Naive B cell (primary cell): ENCODE measurements around the gene INPP5D. TPM values are rescaled to one million over a fixed set of nuclear protein-coding genes. Genes with fewer than 3 reads are reported as not detected.

ENCODE experiments used
- ATAC-seq, 2 donors: fragments of 150-1000 bp; cut with Tn5 transposase; 2 replicates each; pipeline ENCODE4 v1.10.0; 2021; ENCODE audit warnings: low read depth in 2 of 2, mild to moderate bottlenecking in 2 of 2, moderate library complexity in 2 of 2
- DNase-seq: peaks from one replicate; pipeline ENCODE4 v3.0.0; 2022
- H3K27ac Mint-ChIP-seq, 6 donors: one replicate each; pipeline ENCODE4 v1.8.0; 2020 to 2022; ENCODE audit warnings: mild to moderate bottlenecking in 6 of 6, mixed read lengths in 6 of 6, moderate library complexity in 5 of 6, inconsistent platforms in 2 of 6
- H3K27me3 Mint-ChIP-seq, 3 donors: one replicate each; pipeline ENCODE4 v1.8.0; 2021 to 2022; ENCODE audit warnings: mixed read lengths in 3 of 3, mild to moderate bottlenecking in 1 of 3
- H3K36me3 Mint-ChIP-seq, 2 donors: one replicate each; pipeline ENCODE4 v1.8.0; 2020 to 2022; ENCODE audit warnings: mixed read lengths in 2 of 2, inconsistent platforms in 1 of 2, mild to moderate bottlenecking in 1 of 2
- H3K4me1 Mint-ChIP-seq, 3 donors: one replicate each; pipeline ENCODE4 v1.8.0; 2020 to 2022; ENCODE audit warnings: mixed read lengths in 3 of 3, inconsistent platforms in 1 of 3, mild to moderate bottlenecking in 1 of 3, moderate library complexity in 1 of 3
- H3K4me3 Mint-ChIP-seq, 8 donors: one replicate each; pipeline ENCODE4 v1.8.0; 2020 to 2022; ENCODE audit warnings: mild to moderate bottlenecking in 8 of 8, mixed read lengths in 8 of 8, moderate library complexity in 8 of 8, inconsistent platforms in 2 of 8
- H3K9me3 Mint-ChIP-seq, 7 donors: one replicate each; pipeline ENCODE4 v1.8.0; 2020 to 2022; ENCODE audit warnings: mixed read lengths in 7 of 7, mild to moderate bottlenecking in 5 of 7, inconsistent platforms in 2 of 7, moderate library complexity in 1 of 7
- polyA plus RNA-seq, 6 donors: library from polyadenylated mRNA; unstranded; fragments of 300-500 nt; fragmentation: Illumina TruSeq; gene quantifications; one replicate each; pipeline ENCODE4 v1.2.3, GENCODE V29; 2021; ENCODE audit warnings: low read depth in 6 of 6

INPP5D gene
- polyA plus RNA-seq, 6 donors from 2014 or later = 56.8 to 230 (median 102) TPM

GRCh38 chr2:233218836-233219235, 158.7 kb downstream of the INPP5D start:
- Mint-ChIP-seq H3K36me3 (no peaks in the 10 kb centered on the region), H3K4me3 (no peak overlapping the region), H3K9me3 (no peaks in the 10 kb centered on the region), H3K27ac (peak overlapping the region in 1 of 6 donors; percentile 44), H3K27me3 (no peaks in the 10 kb centered on the region), H3K4me1 (peaks cover 0 to 11% (median 4%) of the 10 kb centered on the region in 3 donors)
- no peak for DNase-seq
- no peak for ATAC-seq

- Mint-ChIP-seq H3K36me3 (no peaks in the 10 kb centered on the region), H3K27me3 (no peaks in the 10 kb centered on the region), H3K4me1 (peaks cover 4 to 11% (median 6%) of the 10 kb centered on the region in 3 donors), H3K9me3 (no peaks in the 10 kb centered on the region), H3K4me3 (no peak overlapping the region), H3K27ac (peak overlapping the region in 1 of 6 donors; percentile 7)
- no peak for ATAC-seq
- no peak for DNase-seq
Observed at GRCh38 chr2:233219848-233220247, 159.7 kb downstream of the INPP5D start.

- peak overlapping the region in 3 of 6 donors; percentile 42 to 77 (median 66) for H3K27ac Mint-ChIP-seq
- no peaks in the 10 kb centered on the region for H3K27me3 Mint-ChIP-seq
- no peak for DNase-seq
- peak overlapping the region in 1 of 8 donors; percentile 13 for H3K4me3 Mint-ChIP-seq
- no peaks in the 10 kb centered on the region for H3K9me3 Mint-ChIP-seq
- peaks cover 4 to 11% (median 6%) of the 10 kb centered on the region in 3 donors for H3K4me1 Mint-ChIP-seq
- no peak for ATAC-seq
- H3K36me3 Mint-ChIP-seq = no peaks in the 10 kb centered on the region
Observed at GRCh38 chr2:233221378-233222063, 161.4 kb downstream of the INPP5D start.

- DNase-seq (no peak), ATAC-seq (peak; percentile 79 to 89)
- Mint-ChIP-seq H3K9me3 (no peaks in the 10 kb centered on the region), H3K36me3 (no peaks in the 10 kb centered on the region), H3K4me1 (peaks cover 4 to 9% (median 6%) of the 10 kb centered on the region in 3 donors), H3K4me3 (no peak overlapping the region), H3K27me3 (no peaks in the 10 kb centered on the region), H3K27ac (peak overlapping the region in 1 of 6 donors; percentile 32)
Observed at GRCh38 chr2:233223059-233223894, 163.1 kb downstream of the INPP5D start.

- peaks cover 4 to 7% (median 6%) of the 10 kb centered on the region in 3 donors for H3K4me1 Mint-ChIP-seq
- H3K4me3 Mint-ChIP-seq = peak overlapping the region in 1 of 8 donors; percentile 11
Observed at GRCh38 chr2:233225230-233226068, 165.3 kb downstream of the INPP5D start.

GRCh38 chr2:233226511-233227031, 166.4 kb downstream of the INPP5D start:
- DNase-seq = no peak
- no peak for ATAC-seq
- Mint-ChIP-seq H3K9me3 (no peaks in the 10 kb centered on the region), H3K4me1 (peaks cover 4 to 7% (median 6%) of the 10 kb centered on the region in 3 donors), H3K27ac (peak overlapping the region in 1 of 6 donors; percentile 82), H3K27me3 (no peaks in the 10 kb centered on the region), H3K4me3 (no peak overlapping the region), H3K36me3 (no peaks in the 10 kb centered on the region)

More at GRCh38 chr2:233225230-233226068, 165.3 kb downstream of the INPP5D start:
- no peak for ATAC-seq
- no peaks in the 10 kb centered on the region for H3K9me3 Mint-ChIP-seq
- H3K27me3 Mint-ChIP-seq = no peaks in the 10 kb centered on the region
- H3K36me3 Mint-ChIP-seq = no peaks in the 10 kb centered on the region
- no peak for DNase-seq
- H3K27ac Mint-ChIP-seq = peak overlapping the region in 2 of 6 donors; percentile 7 to 84

GRCh38 chr2:233227346-233227978, 167.3 kb downstream of the INPP5D start:
- DNase-seq (no peak), ATAC-seq (no peak)
- H3K4me1 Mint-ChIP-seq = peaks cover 4 to 7% (median 6%) of the 10 kb centered on the region in 3 donors
- no peaks in the 10 kb centered on the region for H3K9me3 Mint-ChIP-seq
- H3K27me3 Mint-ChIP-seq = no peaks in the 10 kb centered on the region
- peak overlapping the region in 1 of 6 donors; percentile 57 for H3K27ac Mint-ChIP-seq
- H3K4me3 Mint-ChIP-seq = no peak overlapping the region
- no peaks in the 10 kb centered on the region for H3K36me3 Mint-ChIP-seq

GRCh38 chr2:233228376-233228775, 168.2 kb downstream of the INPP5D start:
- no peak for DNase-seq
- no peak for ATAC-seq
- Mint-ChIP-seq H3K27me3 (no peaks in the 10 kb centered on the region), H3K4me3 (no peak overlapping the region), H3K36me3 (no peaks in the 10 kb centered on the region), H3K27ac (no peak overlapping the region), H3K9me3 (no peaks in the 10 kb centered on the region), H3K4me1 (peaks cover 2 to 6% (median 3%) of the 10 kb centered on the region in 3 donors)

GRCh38 chr2:233233618-233234230, 173.6 kb downstream of the INPP5D start:
- Mint-ChIP-seq H3K27ac (no peak overlapping the region), H3K27me3 (no peaks in the 10 kb centered on the region), H3K4me3 (no peak overlapping the region), H3K36me3 (no peaks in the 10 kb centered on the region), H3K9me3 (no peaks in the 10 kb centered on the region), H3K4me1 (peaks cover 0 to 3% (median under 1%) of the 10 kb centered on the region in 3 donors)
- no peak for ATAC-seq
- no peak for DNase-seq

GRCh38 chr2:233234264-233234663, 174.1 kb downstream of the INPP5D start:
- Mint-ChIP-seq H3K4me1 (peaks cover 5 to 8% (median 6%) of the 10 kb centered on the region in 3 donors), H3K4me3 (no peak overlapping the region), H3K27ac (no peak overlapping the region), H3K36me3 (no peaks in the 10 kb centered on the region), H3K9me3 (peaks cover 0 to under 1% (median 0%) of the 10 kb centered on the region in 7 donors), H3K27me3 (no peaks in the 10 kb centered on the region)
- ATAC-seq (no peak), DNase-seq (no peak)

- no peak for DNase-seq
- no peaks in the 10 kb centered on the region for H3K36me3 Mint-ChIP-seq
- H3K9me3 Mint-ChIP-seq = peaks cover 0 to 4% (median 0%) of the 10 kb centered on the region in 7 donors
- peak overlapping the region in 1 of 8 donors; percentile 25 for H3K4me3 Mint-ChIP-seq
- peaks cover 10 to 13% (median 12%) of the 10 kb centered on the region in 3 donors for H3K4me1 Mint-ChIP-seq
- no peak overlapping the region for H3K27ac Mint-ChIP-seq
- no peak for ATAC-seq
- H3K27me3 Mint-ChIP-seq = no peaks in the 10 kb centered on the region
Observed at GRCh38 chr2:233234996-233235395, 174.9 kb downstream of the INPP5D start.

- no peaks in the 10 kb centered on the region for H3K36me3 Mint-ChIP-seq
- DNase-seq (no peak), ATAC-seq (no peak)
- H3K9me3 Mint-ChIP-seq = peaks cover 0 to 4% (median 0%) of the 10 kb centered on the region in 7 donors
- H3K27ac Mint-ChIP-seq = no peak overlapping the region
- peak overlapping the region in 1 of 8 donors; percentile 21 for H3K4me3 Mint-ChIP-seq
- H3K27me3 Mint-ChIP-seq = no peaks in the 10 kb centered on the region
- H3K4me1 Mint-ChIP-seq = peaks cover 13 to 20% (median 19%) of the 10 kb centered on the region in 3 donors
Observed at GRCh38 chr2:233235977-233236376, 175.8 kb downstream of the INPP5D start.
